HG02571 (cell line): ENCODE measurements around the gene GUCY1B1.
A peak's percentile ranks its signal among the peaks of the same experiment; 100 is the strongest.

Experiments
- ATAC-seq: cut with Tn5 transposase; IDR thresholded peaks from one replicate; pipeline ENCODE4 v1.9.1; 2021; ENCODE audit warnings: mild to moderate bottlenecking, moderate library complexity; ENCODE audit not compliant: unreplicated experiment

The GUCY1B1 gene

DNA sequence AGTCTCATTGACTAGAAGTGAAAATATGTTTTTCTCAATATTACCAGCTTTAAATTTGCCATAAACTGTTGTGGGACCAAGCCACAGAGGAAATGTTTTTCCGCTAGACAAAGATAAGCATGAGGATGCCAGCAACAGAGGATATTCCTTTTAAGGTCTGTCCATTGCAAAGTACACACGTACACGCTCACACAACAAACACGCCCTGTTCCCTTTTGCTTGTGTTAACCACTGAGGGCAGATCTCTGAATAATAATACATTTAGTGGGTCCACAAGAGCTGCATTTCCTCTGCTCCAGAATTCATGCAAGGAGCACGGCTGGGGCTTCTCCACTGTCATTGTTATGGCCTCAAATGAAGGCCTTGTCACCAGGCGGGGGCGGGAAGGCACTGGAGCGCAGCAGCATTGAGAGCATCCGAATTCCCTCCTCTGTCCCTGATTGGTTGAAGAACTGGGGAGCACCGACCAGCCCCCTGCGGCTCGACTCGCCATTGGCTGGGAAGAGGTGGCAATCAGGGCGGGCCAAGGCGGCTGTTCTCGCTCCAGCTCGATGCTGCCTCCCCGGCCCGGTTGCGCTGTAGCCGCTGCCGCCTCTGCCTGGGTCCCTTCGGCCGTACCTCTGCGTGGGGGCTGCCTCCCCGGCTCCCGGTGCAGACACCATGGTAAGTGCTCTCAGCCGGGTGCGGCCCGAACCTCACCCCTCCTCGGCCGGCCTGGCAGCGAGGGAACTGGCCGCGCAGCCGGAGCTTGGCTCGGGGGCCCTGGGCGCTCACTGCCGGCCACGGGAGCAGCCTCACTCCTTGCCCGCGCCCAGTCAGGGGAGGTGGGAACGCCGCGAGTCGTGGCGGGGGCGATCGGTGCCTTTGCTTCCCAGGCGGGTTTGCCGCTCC, at the start of gene GUCY1B1:
Gene GUCY1B1 (plus strand): TSS at position 541 of the 891 bp plus-strand sequence. CDS start 120 bp downstream, at position 661.
- peak; percentile 96 for ATAC-seq

- ATAC-seq: no peak
Observed at GRCh38 chr4:155709918-155710317, 48.9 kb upstream of the GUCY1B1 start.

DNA sequence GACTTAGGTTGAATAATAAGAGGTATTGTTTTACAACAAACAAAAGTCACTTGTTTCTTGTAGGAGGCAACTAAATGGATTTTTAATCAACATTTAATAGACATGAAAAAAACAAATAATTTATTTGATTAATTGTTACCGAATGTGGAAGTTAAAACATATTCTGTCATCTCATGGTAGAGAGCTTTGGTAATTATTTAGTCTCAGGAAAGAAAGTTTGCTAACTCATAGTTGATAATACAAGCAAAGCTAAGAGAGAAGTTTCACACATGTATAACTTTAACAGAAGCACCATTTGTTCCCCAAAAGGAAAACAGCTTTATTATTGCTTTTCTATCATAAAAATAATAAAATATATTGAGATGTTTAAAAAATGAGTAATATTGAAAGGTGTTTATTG, 47.3 kb upstream of the GUCY1B1 start:
- no peak for ATAC-seq

DNA sequence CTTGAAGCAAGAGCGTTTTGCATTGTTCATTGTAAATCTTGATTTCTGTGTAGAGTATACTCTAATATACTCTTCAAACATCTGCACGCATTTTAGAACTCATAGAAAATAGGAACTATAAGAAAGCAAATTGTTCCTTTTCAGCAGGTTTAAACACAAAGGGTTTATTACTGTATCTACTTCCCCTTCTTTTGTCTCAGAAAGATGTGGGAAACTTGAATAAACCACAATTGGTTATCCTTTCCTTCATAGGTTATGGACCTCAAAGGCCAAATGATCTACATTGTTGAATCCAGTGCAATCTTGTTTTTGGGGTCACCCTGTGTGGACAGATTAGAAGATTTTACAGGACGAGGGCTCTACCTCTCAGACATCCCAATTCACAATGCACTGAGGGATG, 46.0 kb upstream of the GUCY1B1 start:
- no peak for ATAC-seq

DNA sequence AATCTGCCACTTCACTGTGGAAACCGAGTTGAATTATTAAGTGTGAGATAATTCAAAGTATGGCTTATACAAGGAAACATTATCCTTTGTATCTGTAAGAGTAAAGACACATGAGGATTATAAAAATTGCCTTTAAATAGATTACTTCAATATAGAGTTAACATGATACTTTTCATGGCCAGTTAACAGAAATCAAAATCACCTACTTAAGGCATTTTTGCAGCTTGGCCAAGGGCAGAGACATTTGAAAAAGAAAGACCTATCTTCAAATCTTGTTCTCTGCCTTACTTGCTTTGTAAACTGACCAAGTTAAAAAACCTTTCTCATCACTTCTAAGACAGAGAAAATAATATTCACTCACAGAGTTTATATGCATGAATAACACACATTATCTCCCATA, 44.9 kb upstream of the GUCY1B1 start:
- ATAC-seq: no peak

DNA sequence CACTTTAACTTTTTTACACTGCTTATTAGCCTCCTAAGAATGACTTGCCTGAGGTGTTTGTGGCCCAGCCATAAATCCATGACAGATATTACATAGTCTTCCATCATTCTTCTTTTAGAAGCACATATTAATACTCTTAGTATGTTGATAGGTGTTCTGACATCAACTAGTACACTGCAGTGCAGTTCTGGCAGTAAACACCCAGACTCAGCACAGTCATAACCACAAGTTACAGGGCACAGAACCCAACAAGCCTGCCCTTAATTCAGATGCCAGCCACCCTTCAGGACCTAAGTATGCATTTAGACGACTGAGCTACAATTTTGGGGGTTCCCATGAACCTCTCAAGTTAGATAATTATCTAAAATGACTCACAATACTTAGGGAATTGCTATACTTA, 36.5 kb upstream of the GUCY1B1 start:
- no peak for ATAC-seq

DNA sequence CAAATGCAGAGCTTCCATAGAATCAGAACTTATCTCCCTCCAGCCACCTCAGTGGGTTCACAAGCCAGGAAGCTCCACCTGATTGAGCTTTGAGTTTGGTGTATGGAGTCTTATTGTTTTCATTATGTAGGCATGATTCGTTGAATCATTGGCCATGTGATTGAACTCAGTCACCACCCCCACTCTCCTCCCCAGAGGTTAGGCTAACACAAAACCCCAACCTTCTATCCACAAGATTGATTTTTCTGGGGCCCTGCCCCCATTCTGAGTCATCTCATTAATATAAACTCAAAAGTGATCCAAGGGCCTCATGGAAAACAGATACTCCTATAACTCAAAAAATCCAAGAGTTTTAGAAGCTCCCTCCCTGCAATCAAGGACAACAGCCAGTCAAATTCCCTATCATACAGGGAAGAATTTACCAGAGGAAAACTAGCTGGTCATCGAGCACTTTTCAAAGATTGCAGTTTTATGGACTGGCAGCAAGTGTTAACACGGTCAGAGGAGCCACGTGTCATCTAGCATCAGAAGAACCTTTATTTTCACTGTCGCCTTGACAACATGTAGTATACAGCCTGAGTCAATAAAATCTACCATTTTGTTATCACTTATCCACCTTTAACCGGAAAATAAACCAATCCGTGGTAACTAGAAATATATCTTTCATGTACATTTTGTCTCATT, 35.9 kb upstream of the GUCY1B1 start:
- no peak for ATAC-seq

DNA sequence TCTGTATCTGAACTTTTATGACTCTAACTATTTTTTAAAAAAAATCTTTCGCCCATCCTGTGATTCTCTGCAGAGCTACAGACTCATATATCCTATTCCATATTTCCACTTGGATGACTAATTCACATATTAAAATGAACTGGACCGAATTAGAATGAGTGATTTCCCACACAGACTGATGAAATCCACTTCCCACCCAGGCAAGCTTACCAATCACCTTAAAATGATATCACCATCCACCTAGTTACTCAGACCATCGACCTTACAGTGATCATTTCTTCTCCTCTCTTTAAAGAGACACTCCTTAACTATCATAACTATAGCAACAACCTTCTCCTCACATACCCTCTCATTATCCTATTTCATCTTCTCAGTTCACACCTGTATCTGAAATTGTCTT, 34.1 kb upstream of the GUCY1B1 start:
- ATAC-seq: no peak

DNA sequence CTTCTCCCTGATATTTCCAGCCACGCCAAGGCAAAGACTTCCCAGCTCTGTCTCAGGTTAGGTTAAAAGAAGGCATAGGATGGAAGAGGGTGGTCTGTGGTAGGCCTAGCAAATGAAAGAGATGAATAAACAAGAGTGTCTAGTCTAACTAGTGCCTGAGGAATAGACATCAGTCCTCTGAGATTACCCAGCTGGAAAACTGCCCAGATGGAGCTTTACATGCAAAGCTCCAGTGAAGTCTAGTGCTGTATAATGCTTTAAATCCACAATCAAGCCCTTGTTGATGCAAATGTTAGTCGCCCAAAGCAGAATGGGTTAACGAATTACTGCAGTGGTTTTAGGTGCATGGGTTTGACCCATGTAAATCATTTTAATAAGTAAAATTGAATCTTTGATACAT, 24.8 kb upstream of the GUCY1B1 start:
- no peak for ATAC-seq

- no peak for ATAC-seq
Observed at GRCh38 chr4:155734951-155735350, 23.9 kb upstream of the GUCY1B1 start.

- ATAC-seq: no peak
Observed at GRCh38 chr4:155735496-155735895, 23.3 kb upstream of the GUCY1B1 start.

DNA sequence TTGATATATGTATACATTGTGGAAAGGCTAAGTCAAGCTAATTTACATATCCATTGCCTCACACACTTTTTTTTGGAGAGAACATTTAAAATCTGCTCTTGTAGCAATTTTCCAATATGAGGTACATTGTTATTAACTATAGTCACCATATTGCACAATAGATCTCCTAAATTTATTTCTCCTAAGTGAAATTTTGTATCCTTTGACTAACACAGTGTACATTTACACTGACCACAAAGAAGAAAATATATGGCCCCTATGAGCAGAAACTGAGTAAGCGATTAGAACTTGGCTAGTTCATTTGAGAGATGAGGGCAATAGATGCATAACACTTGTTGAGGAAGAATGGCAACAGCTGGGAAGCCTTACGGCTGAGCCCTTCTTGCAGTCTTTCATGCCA, 20.3 kb upstream of the GUCY1B1 start:
- ATAC-seq: no peak

DNA sequence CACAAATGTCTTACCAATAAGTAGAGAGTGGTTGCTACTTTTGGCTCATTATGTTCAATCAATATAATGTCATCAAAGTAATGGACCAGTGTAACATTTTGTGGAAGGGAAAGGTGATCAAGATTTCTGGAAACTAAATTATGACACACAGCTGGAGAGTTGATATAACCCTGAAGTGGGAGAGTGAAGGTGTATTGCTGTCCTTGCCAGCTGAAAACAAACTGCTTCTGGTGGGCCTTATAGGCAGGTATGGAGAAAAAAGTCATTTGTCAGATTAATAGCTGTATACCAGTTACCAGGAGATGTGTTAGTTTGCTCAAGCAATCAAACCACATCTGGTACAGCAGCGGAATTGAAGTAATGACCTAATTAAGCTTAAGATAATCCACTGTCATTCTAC, 17.3 kb upstream of the GUCY1B1 start:
- no peak for ATAC-seq

GRCh38 chr4:155742310-155743015, 16.4 kb upstream of the GUCY1B1 start:
- no peak for ATAC-seq

- ATAC-seq: no peak
Observed at GRCh38 chr4:155745984-155746383, 12.8 kb upstream of the GUCY1B1 start.

GRCh38 chr4:155748039-155748438, 10.8 kb upstream of the GUCY1B1 start:
- ATAC-seq: no peak

DNA sequence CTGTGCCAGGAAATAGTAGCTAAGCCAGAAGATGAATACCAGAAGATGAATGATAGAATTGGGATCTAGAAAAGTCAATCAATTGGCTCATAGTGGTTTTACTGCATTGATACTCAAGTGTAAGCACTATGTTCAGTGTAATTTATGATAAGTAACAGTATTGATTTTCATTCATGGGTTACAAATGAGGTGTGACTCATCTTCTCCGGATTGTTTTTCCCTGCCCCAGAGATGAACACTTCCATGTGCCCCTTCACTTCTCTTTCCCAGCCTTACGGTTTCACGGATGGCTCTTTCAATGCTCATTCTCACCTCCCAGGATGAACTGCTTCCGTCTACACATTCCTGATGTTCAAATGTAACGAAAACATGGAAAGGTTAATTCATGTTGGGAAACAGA, 9.8 kb upstream of the GUCY1B1 start:
- ATAC-seq: no peak

DNA sequence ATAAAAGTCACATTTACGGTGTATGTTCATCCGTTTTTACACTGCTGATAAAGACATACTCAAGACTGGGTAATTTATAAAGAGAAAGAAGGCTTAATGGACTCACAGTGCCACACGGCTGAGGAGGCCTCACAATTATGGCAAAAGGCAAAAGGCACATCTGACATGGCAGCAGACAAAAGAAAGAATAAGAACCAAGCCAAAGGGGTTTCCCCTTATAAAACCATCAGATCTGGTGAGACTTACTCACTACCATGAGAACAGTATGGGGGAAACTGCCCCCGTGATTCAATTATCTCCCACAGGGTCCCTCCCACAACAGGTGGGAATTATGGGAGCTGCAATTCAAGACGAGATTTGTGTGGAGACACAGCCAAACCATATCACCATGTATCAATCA, 7.3 kb upstream of the GUCY1B1 start:
- no peak for ATAC-seq

DNA sequence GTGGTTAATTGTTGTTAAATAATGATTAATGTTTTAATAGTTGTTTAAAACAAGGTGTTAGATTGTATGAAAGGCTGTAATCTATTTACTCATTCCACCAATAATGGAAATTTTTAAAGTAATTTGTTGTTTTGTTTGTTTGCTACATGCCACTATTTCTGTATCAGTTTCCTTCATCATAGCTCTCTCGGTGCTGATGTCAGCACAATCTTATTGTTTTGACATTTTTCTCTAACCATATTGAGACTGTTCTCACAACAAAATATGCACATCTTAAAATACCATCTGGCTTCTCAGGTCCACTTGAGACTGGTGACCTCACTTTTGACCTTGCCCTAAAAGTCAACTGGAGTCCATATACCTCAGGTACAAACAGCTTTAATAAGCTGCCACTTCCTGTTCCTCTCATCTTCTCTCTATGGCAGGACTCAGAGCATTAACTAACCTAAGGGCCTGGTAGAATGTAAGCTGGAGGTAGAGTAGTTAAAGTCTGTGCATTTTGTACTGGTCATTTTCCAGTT, 1.0 kb upstream of the GUCY1B1 start:
- ATAC-seq: no peak

- no peak for ATAC-seq
Observed at GRCh38 chr4:155759372-155760252, 791 bp downstream of the GUCY1B1 start.
